Endothelial cell of umbilical vein (primary cell): ENCODE data around the gene BPGM.
A peak's percentile ranks its signal among the peaks of the same experiment; 100 is the strongest.

ENCODE experiments used
- EZH2 ChIP-seq: IDR thresholded peaks from 2 replicates; pipeline ENCODE4 v1.6.1; 2012; ENCODE audit warnings: borderline replicate concordance, low read depth, mild to moderate bottlenecking, moderate library complexity, low read length, inconsistent platforms; ENCODE audit not compliant: severe bottlenecking
- POLR2AphosphoS5 ChIP-seq: IDR thresholded peaks from 2 replicates; pipeline ENCODE4 v1.6.1; 2012; ENCODE audit warnings: low read depth, mild to moderate bottlenecking, control low read depth, low read length, moderate library complexity; ENCODE audit not compliant: insufficient read depth
- TF ChIP-seq, protein P1 (sequence below), 2 donors: IDR thresholded peaks; 1 replicate in 1 of 2; 2 replicates in 1 of 2; pipeline ENCODE4 v1.5.1; 2011; ENCODE audit warnings: low read length in 2 of 2, mild to moderate bottlenecking in 2 of 2, moderate library complexity in 2 of 2, control low read depth in 1 of 2, inconsistent platforms in 1 of 2, low read depth in 1 of 2; ENCODE audit not compliant: insufficient read depth in 1 of 2; ENCODE audit errors: extremely low read depth in 1 of 2
- TF ChIP-seq, protein P2 (sequence below): IDR thresholded peaks from 2 replicates; pipeline ENCODE4 v1.6.1; 2011; ENCODE audit not compliant: insufficient read depth, insufficient read length

DNA sequence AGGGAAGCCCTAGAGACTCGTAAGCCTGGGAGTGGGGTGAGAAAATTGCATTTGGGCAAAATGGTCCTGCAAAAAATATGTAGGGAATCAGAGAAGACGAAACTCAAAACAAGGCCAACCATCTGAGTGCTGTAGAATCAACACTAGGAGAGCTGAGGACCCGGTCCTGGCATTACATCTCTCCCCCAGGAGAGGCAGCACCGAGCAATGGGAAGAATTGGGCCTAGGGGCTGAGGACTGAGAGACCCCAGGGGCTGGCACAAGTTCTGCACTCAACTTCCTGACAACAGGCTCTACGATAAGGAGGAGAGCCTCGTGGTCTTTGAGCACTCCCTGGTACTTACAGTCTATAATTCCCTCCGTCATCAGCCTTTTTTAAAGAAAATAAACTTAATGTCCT is 47.6 kb downstream of the BPGM start:
- TF ChIP-seq, protein P1, sequence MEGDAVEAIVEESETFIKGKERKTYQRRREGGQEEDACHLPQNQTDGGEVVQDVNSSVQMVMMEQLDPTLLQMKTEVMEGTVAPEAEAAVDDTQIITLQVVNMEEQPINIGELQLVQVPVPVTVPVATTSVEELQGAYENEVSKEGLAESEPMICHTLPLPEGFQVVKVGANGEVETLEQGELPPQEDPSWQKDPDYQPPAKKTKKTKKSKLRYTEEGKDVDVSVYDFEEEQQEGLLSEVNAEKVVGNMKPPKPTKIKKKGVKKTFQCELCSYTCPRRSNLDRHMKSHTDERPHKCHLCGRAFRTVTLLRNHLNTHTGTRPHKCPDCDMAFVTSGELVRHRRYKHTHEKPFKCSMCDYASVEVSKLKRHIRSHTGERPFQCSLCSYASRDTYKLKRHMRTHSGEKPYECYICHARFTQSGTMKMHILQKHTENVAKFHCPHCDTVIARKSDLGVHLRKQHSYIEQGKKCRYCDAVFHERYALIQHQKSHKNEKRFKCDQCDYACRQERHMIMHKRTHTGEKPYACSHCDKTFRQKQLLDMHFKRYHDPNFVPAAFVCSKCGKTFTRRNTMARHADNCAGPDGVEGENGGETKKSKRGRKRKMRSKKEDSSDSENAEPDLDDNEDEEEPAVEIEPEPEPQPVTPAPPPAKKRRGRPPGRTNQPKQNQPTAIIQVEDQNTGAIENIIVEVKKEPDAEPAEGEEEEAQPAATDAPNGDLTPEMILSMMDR (IDR thresholded peaks at IDR 0.05; ENCODE audit: extremely low read depth in 1 of 2, insufficient read depth in 1 of 2, low read depth in 1 of 2, low read length in 2 of 2) = peak; percentile 32 to 43
- TF ChIP-seq EZH2 (no peak), POLR2AphosphoS5 (no peak)
- TF ChIP-seq, protein P2, sequence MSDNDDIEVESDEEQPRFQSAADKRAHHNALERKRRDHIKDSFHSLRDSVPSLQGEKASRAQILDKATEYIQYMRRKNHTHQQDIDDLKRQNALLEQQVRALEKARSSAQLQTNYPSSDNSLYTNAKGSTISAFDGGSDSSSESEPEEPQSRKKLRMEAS = no peak
